Measurements from ENCODE around the gene GPR157. TPM values are rescaled to one million over a fixed set of nuclear protein-coding genes. Genes with fewer than 3 reads are reported as not detected.

The GPR157 gene
- total RNA-seq, 2 experiments from 2014 or later, result 1.4 to 5.4 TPM

DNA sequence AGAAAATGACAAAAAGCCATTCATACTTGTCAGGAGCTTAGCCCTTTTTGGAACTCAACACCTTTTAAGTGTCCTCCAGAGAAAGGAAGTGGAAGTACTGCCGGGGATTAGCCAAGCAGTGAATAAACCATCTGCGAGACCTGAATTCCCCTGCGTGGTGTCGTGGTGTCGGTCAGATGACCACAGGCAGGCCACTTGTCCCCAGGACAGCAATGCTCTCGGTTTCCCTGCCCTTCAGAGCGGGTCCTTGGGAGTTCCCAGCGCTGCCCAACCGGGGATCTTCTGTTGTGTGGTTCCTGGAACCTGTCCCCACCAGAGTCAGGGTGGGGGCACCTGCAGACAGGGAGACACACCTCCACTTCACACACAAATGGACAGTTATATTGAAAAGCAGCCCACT, 9.2 kb downstream of the GPR157 start:
- no TSS peak for BruUV-seq (replicated peaks)
- H3K9me3 ChIP-seq (ENCODE audit: low read length), result no peaks in the 10 kb centered on the region
- H3K9me2 ChIP-seq (ENCODE audit: insufficient read depth, low read length), result no peaks in the 10 kb centered on the region
- ChIA-PET POLR2A (no interaction called here), CTCF (ENCODE audit: unreplicated experiment) (no interaction called here)
- DNase-seq (ENCODE audit: low spot score), result no peak
- no peaks in the 10 kb centered on the region for H3K79me2 ChIP-seq (ENCODE audit: insufficient read depth, low read depth, low read length)
- H3K4me1 ChIP-seq (ENCODE audit: insufficient read depth, low read length, poor library complexity, severe bottlenecking), result peaks cover 20% of the 10 kb centered on the region
- no peak overlapping the region for H3K27ac ChIP-seq (ENCODE audit: low read depth, low read length, poor library complexity, severe bottlenecking)
- no peak overlapping the region for H2AFZ ChIP-seq (ENCODE audit: low read length)
- no peaks in the 10 kb centered on the region for H4K20me1 ChIP-seq (ENCODE audit: insufficient read depth, low read length)
- H3K4me3 ChIP-seq (ENCODE audit: low read depth, low read length, poor library complexity, severe bottlenecking), result no peak overlapping the region
- H3K4me2 ChIP-seq (ENCODE audit: low read length), result no peak overlapping the region
- no peak for TF ChIP-seq CTCF (conservative IDR thresholded peaks at IDR 0.05; ENCODE audit: low read length)
- TF ChIP-seq EZH2phosphoT487 (IDR thresholded peaks at IDR 0.05; ENCODE audit: borderline replicate concordance, low read depth, low read length), result no peak
- H3K36me3 ChIP-seq (ENCODE audit: insufficient read depth, low read length), result no peaks in the 10 kb centered on the region
- intact Hi-C loops (cut with micrococcal nuclease; ENCODE audit: unreplicated experiment), result no loop called here

GRCh38 chr1:9118186-9118585, 10.7 kb downstream of the GPR157 start:
- Histone ChIP-seq H4K20me1 (ENCODE audit: insufficient read depth, low read length) (no peaks in the 10 kb centered on the region), H3K9me2 (ENCODE audit: insufficient read depth, low read length) (no peaks in the 10 kb centered on the region), H3K4me2 (ENCODE audit: low read length) (no peak overlapping the region), H2AFZ (ENCODE audit: low read length) (no peak overlapping the region), H3K4me3 (ENCODE audit: low read depth, low read length, poor library complexity, severe bottlenecking) (no peak overlapping the region), H3K4me1 (ENCODE audit: insufficient read depth, low read length, poor library complexity, severe bottlenecking) (peaks cover 25% of the 10 kb centered on the region), H3K79me2 (ENCODE audit: insufficient read depth, low read depth, low read length) (no peaks in the 10 kb centered on the region), H3K9me3 (ENCODE audit: low read length) (no peaks in the 10 kb centered on the region), H3K36me3 (ENCODE audit: insufficient read depth, low read length) (no peaks in the 10 kb centered on the region), H3K27ac (ENCODE audit: low read depth, low read length, poor library complexity, severe bottlenecking) (no peak overlapping the region)
- ChIA-PET CTCF (ENCODE audit: unreplicated experiment) (no interaction called here), POLR2A (no interaction called here)
- TF ChIP-seq EZH2phosphoT487 (IDR thresholded peaks at IDR 0.05; ENCODE audit: borderline replicate concordance, low read depth, low read length), result no peak
- TF ChIP-seq CTCF (conservative IDR thresholded peaks at IDR 0.05; ENCODE audit: low read length), result no peak
- no peak for DNase-seq (ENCODE audit: low spot score)
- no TSS peak for BruUV-seq (replicated peaks)
- intact Hi-C loops (cut with micrococcal nuclease; ENCODE audit: unreplicated experiment), result no loop called here

- H3K79me2 ChIP-seq (ENCODE audit: insufficient read depth, low read depth, low read length), result no peaks in the 10 kb centered on the region
- H3K4me1 ChIP-seq (ENCODE audit: insufficient read depth, low read length, poor library complexity, severe bottlenecking), result peaks cover 25% of the 10 kb centered on the region
- CTCF ChIA-PET (ENCODE audit: unreplicated experiment), result no interaction called here
- H3K4me2 ChIP-seq (ENCODE audit: low read length), result no peak overlapping the region
- no peaks in the 10 kb centered on the region for H3K9me2 ChIP-seq (ENCODE audit: insufficient read depth, low read length)
- no peak overlapping the region for H2AFZ ChIP-seq (ENCODE audit: low read length)
- no peaks in the 10 kb centered on the region for H4K20me1 ChIP-seq (ENCODE audit: insufficient read depth, low read length)
- no TSS peak for BruUV-seq (replicated peaks)
- H3K9me3 ChIP-seq (ENCODE audit: low read length), result no peaks in the 10 kb centered on the region
- DNase-seq (ENCODE audit: low spot score), result no peak
- no peak for TF ChIP-seq CTCF (conservative IDR thresholded peaks at IDR 0.05; ENCODE audit: low read length)
- TF ChIP-seq EZH2phosphoT487 (IDR thresholded peaks at IDR 0.05; ENCODE audit: borderline replicate concordance, low read depth, low read length), result no peak
- POLR2A ChIA-PET, result interaction anchor here (0.7 kb wide), 2 partner anchors 238 to 1363 kb away, joined by 4 to 5 read pairs; no protein-coding TSS in a partner anchor
- intact Hi-C loops (cut with micrococcal nuclease; ENCODE audit: unreplicated experiment), result no loop called here
- H3K4me3 ChIP-seq (ENCODE audit: low read depth, low read length, poor library complexity, severe bottlenecking), result no peak overlapping the region
- H3K36me3 ChIP-seq (ENCODE audit: insufficient read depth, low read length), result no peaks in the 10 kb centered on the region
- no peak overlapping the region for H3K27ac ChIP-seq (ENCODE audit: low read depth, low read length, poor library complexity, severe bottlenecking)
Observed at GRCh38 chr1:9115351-9116205, 13.3 kb downstream of the GPR157 start.
